ENCODE measurements around the gene HARBI1. TPM values are rescaled to one million over a fixed set of nuclear protein-coding genes. Genes with fewer than 3 reads are reported as not detected.

The HARBI1 gene
- total and polyA plus RNA-seq, 10 of the 15 experiments (the other 5 are each of a cell fraction or from before 2014, with no cell fraction given), result 3.6 to 8.4 (median 5.2) TPM

DNA sequence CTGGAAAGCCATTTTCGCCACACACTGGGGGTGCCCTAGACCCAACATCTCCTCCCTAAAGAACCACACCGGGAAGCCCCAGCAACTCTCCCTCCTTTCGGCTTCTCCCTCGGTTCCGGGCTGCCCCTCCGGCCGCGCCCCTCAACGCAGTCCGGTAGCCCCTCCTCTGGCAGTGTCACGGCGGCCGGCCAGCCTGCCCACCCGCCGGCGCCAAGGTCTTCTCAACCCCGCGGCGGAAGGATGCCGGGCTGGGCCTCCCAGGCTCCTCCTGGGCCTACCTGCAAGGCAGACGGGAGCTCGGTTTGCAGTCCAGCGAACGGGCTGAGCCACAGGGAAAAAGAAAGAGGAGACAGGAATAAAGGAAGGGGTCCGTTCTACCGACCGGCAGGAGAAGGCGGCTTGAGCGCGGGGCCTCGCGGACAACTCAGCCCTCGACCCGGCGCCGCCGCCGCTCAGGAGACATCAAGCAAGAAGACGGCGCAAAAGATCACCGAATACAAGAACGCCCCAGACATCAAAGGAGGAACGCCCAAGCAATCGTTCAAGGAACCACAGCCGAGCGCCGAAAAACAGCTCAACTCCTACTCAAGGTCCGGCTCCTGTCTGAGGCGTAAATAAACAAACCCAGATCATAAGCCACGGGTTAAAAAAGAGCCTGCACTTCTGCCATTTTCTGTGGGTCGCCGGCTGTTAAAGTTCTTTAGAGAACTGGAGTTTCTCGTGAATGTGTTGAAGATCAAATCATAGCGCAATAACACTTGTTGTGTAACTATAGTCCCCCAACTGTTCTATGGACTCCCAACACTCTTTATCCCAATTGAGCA is 23.3 kb downstream of the HARBI1 start, which contains the start of gene AMBRA1:
AMBRA1 (minus strand) TSS at position 474 of the 824 bp plus-strand sequence. CDS start 45,643 bp downstream, outside the sequence.
- peak; percentile 87 for FAIRE-seq
- POLR2A ChIA-PET, result interaction anchor here (0.5 to 1.6 kb wide), 9 partner anchors 15 to 1256 kb away, joined by 3 to 8 read pairs (median 4); partner anchors contain the start of genes ARHGAP1, ATG13, HARBI1 and SPI1
- WGBS (ENCODE audit: insufficient coverage, insufficient replicate concordance, low lambda C conversion rate, missing lambda C conversion rate), result 2% methylated on average over 51 of the region's 54 CpGs
- ATAC-seq, result peak; percentile 90
- in situ Hi-C loops (cut with MboI) (no loop called here), intact Hi-C loops (cut with micrococcal nuclease; ENCODE audit: unreplicated experiment) (loop anchor here (2.0 kb wide), 1 partner anchor 39 kb away; no protein-coding TSS in a partner anchor)
- Histone ChIP-seq H3K9me3 (replicated peaks; ENCODE audit: control insufficient read depth, insufficient read depth, low read length) (no peaks in the 10 kb centered on the region), H3K9ac (ENCODE audit: control insufficient read depth, insufficient read depth, low read length) (peak within 1 kb of the TSS; percentile 57), H3K27me3 (replicated peaks in 1 of 2; ENCODE audit: control insufficient read depth in 2 of 2, insufficient read depth in 2 of 2, low read length in 1 of 2) (no peaks in the 10 kb centered on the region), H4K20me1 (ENCODE audit: control insufficient read depth, insufficient read depth) (no peaks in the 10 kb centered on the region), H3K36me3 (ENCODE audit: control insufficient read depth in 2 of 2, insufficient read depth in 2 of 2, low read length in 1 of 2) (no peaks in the 10 kb centered on the region), H3K27ac (ENCODE audit: control insufficient read depth, insufficient read depth) (peak within 1 kb of the TSS; percentile 61), H3K79me2 (ENCODE audit: control insufficient read depth, insufficient read depth, low read length) (peaks cover 43% of the 10 kb centered on the region), H2AFZ (ENCODE audit: control insufficient read depth, low read depth, low read length) (peak within 1 kb of the TSS; percentile 86), H3K4me2 (ENCODE audit: control insufficient read depth, insufficient read depth) (peak within 1 kb of the TSS; percentile 73), H3K4me1 (ENCODE audit: control insufficient read depth, insufficient read depth, low read length) (no peaks in the 10 kb centered on the region), H3K4me3 (peak within 1 kb of the TSS; percentile 92)
- SMC1A ChIA-PET (ENCODE audit: uncharacterized antibody, unreplicated experiment), result interaction anchor here (1.0 to 1.9 kb wide), 6 partner anchors 14 to 39 kb away, joined by 3 to 18 read pairs (median 4); no protein-coding TSS in a partner anchor
- CTCF ChIA-PET, result interaction anchor here (0.6 to 2.7 kb wide), 9 partner anchors 16 to 675 kb away, joined by 3 to 14 read pairs (median 4); partner anchors contain the start of genes ARHGAP1, ATG13, HARBI1 and ZNF408
- RAD21 ChIA-PET (ENCODE audit: unreplicated experiment), result interaction anchor here (0.6 to 1.7 kb wide), 11 partner anchors 16 to 216 kb away, joined by 3 to 11 read pairs (median 3); partner anchors contain the start of genes ARHGAP1, ATG13, HARBI1 and ZNF408
- TSS peak; percentile 75 for BruUV-seq (replicated peaks)
- peak; percentile 90 for DNase-seq (ENCODE audit: low read depth, low spot score)
- TF ChIP-seq NBN (IDR thresholded peaks at IDR 0.05) (peak; percentile 79; the same call in 1 of the 2 replicates), BCL3 (IDR thresholded peaks at IDR 0.05; ENCODE audit: borderline replicate concordance, insufficient read depth, low read depth, low read length, poor library complexity, severe bottlenecking) (no peak), KDM1A (IDR thresholded peaks at IDR 0.05; ENCODE audit: borderline replicate concordance) (no peak), RELA (IDR thresholded peaks at IDR 0.05; ENCODE audit: borderline replicate concordance, partially characterized antibody) (no peak), CHD1 (IDR thresholded peaks at IDR 0.05; ENCODE audit: low read depth, low read length) (no peak), HSF1 (IDR thresholded peaks at IDR 0.05; ENCODE audit: low read depth, low read length) (no peak), FOS (IDR thresholded peaks at IDR 0.05; ENCODE audit: borderline replicate concordance, extremely low read depth, insufficient read length) (no peak), BHLHE40 (IDR thresholded peaks at IDR 0.05; ENCODE audit: borderline replicate concordance in 1 of 2, low read depth in 2 of 2, low read length in 1 of 2) (peak; percentile 54 to 81; a peak in 3 of 4 replicates), BRCA1 (IDR thresholded peaks at IDR 0.05; ENCODE audit: low read depth, low read length) (no peak), RFX5 (IDR thresholded peaks at IDR 0.05; ENCODE audit: low read depth, low read length) (no peak; the same call in 1 of the 2 replicates), IKZF2 (IDR thresholded peaks at IDR 0.05) (no peak), ATF2 (IDR thresholded peaks at IDR 0.05; ENCODE audit: low read length) (0 out of 2 replicates have a peak, but pooled peaks have one; percentile 32), SIN3A (IDR thresholded peaks at IDR 0.05; ENCODE audit: low read depth, low read length) (peak; percentile 92), POLR2AphosphoS5 (IDR thresholded peaks at IDR 0.05; ENCODE audit: low read length) (peak; percentile 82)
- TF ChIP-seq, protein P1, sequence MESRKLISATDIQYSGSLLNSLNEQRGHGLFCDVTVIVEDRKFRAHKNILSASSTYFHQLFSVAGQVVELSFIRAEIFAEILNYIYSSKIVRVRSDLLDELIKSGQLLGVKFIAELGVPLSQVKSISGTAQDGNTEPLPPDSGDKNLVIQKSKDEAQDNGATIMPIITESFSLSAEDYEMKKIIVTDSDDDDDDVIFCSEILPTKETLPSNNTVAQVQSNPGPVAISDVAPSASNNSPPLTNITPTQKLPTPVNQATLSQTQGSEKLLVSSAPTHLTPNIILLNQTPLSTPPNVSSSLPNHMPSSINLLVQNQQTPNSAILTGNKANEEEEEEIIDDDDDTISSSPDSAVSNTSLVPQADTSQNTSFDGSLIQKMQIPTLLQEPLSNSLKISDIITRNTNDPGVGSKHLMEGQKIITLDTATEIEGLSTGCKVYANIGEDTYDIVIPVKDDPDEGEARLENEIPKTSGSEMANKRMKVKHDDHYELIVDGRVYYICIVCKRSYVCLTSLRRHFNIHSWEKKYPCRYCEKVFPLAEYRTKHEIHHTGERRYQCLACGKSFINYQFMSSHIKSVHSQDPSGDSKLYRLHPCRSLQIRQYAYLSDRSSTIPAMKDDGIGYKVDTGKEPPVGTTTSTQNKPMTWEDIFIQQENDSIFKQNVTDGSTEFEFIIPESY (IDR thresholded peaks at IDR 0.05), result no peak
- TF ChIP-seq, protein P2, sequence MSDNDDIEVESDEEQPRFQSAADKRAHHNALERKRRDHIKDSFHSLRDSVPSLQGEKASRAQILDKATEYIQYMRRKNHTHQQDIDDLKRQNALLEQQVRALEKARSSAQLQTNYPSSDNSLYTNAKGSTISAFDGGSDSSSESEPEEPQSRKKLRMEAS (IDR thresholded peaks at IDR 0.05; ENCODE audit: low read depth, low read length), result peak; percentile 85
